Measurements from ENCODE around the gene PHF21B.
"Not testable (repeated sequence)": the region's sequence is repeated elsewhere in the genome, so short reads cannot be mapped to it uniquely, and the experiment has no call there.

PHF21B gene

GRCh38 chr22:44865193-44866057 is 144.4 kb downstream of the PHF21B start:
- DNase-seq, result no peak

GRCh38 chr22:44862981-44863860 is 146.6 kb downstream of the PHF21B start:
- DNase-seq, result no peak

- DNase-seq, result no peak
These were observed 147.5 kb downstream of the PHF21B start for GRCh38 chr22:44862281-44862680.

GRCh38 chr22:44861245-44861644 is 148.6 kb downstream of the PHF21B start:
- DNase-seq, result no peak

- DNase-seq, result no peak
These were observed 149.5 kb downstream of the PHF21B start for GRCh38 chr22:44860311-44860710.

- DNase-seq, result no peak
These were observed 150.2 kb downstream of the PHF21B start for GRCh38 chr22:44859641-44860040.

- not testable (repeated sequence) for DNase-seq
These were observed 151.0 kb downstream of the PHF21B start for GRCh38 chr22:44858819-44859218.

GRCh38 chr22:44855855-44856254 is 153.9 kb downstream of the PHF21B start:
- DNase-seq, result no peak

- DNase-seq, result not testable (repeated sequence)
These were observed 155.2 kb downstream of the PHF21B start for GRCh38 chr22:44854641-44855040.

GRCh38 chr22:44850946-44851345 is 158.9 kb downstream of the PHF21B start:
- no peak for DNase-seq

GRCh38 chr22:44848791-44849420 is 160.9 kb downstream of the PHF21B start:
- DNase-seq, result no peak

GRCh38 chr22:44848296-44848741 is 161.5 kb downstream of the PHF21B start:
- DNase-seq, result no peak

GRCh38 chr22:44847892-44848291 is 161.9 kb downstream of the PHF21B start:
- DNase-seq, result no peak

GRCh38 chr22:44847380-44847779 is 162.4 kb downstream of the PHF21B start:
- no peak for DNase-seq

GRCh38 chr22:44846726-44847275 is 163.0 kb downstream of the PHF21B start:
- no peak for DNase-seq

GRCh38 chr22:44845796-44846720 is 163.7 kb downstream of the PHF21B start:
- no peak for DNase-seq

- no peak for DNase-seq
These were observed 164.6 kb downstream of the PHF21B start for GRCh38 chr22:44845191-44845590.

- no peak for DNase-seq
These were observed 167.4 kb downstream of the PHF21B start for GRCh38 chr22:44842417-44842816.

- no peak for DNase-seq
These were observed 169.0 kb downstream of the PHF21B start for GRCh38 chr22:44840611-44841322.

GRCh38 chr22:44839721-44840120 is 170.1 kb downstream of the PHF21B start:
- DNase-seq, result no peak

GRCh38 chr22:44839061-44839460 is 170.7 kb downstream of the PHF21B start:
- DNase-seq, result no peak

All from hippocampal formation (tissue), 2 donors.